GM12801 (cell line): ENCODE data around the gene MED10.

Experiments used
- TF ChIP-seq, protein P1 (sequence below): IDR thresholded peaks from one replicate; pipeline ENCODE4 v1.5.1; 2011; ENCODE audit warnings: control low read depth; ENCODE audit not compliant: insufficient read length; ENCODE audit errors: extremely low read depth

The MED10 gene

DNA sequence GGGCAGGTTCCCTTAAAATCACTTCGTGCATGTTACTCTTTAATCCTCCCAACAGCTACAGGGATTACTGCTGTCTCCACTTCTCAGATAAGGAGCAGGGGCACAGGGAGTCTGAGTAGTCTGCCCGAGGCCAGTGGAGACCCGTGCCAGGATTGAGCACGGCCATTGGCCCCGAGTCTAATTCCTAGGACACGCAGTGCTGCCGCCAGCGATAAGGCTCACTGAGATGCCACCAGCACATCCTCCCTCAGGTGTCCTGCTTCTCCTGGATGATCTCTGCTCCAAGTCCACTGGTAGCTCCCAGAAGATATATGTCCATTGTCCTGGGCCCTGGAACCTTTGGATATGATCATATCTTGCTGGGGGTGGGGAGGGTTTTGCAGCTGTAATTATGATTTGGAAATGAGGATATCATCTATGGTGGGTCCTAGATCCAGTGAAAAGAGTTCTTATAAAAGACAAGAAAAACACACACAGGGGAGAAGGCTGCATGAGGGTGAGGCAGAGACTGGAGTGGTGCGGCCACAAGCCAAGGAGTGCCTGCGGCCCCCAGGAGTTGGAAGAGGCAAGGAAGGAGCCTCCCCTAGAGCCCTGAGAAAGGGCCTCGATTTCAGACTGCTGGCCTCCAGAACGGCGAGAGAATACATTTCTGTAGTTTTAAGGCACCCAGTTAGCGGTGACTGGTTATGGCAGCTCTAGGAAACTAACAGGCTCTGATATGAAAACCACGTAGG is 19.4 kb upstream of the MED10 start:
- TF ChIP-seq, protein P1, sequence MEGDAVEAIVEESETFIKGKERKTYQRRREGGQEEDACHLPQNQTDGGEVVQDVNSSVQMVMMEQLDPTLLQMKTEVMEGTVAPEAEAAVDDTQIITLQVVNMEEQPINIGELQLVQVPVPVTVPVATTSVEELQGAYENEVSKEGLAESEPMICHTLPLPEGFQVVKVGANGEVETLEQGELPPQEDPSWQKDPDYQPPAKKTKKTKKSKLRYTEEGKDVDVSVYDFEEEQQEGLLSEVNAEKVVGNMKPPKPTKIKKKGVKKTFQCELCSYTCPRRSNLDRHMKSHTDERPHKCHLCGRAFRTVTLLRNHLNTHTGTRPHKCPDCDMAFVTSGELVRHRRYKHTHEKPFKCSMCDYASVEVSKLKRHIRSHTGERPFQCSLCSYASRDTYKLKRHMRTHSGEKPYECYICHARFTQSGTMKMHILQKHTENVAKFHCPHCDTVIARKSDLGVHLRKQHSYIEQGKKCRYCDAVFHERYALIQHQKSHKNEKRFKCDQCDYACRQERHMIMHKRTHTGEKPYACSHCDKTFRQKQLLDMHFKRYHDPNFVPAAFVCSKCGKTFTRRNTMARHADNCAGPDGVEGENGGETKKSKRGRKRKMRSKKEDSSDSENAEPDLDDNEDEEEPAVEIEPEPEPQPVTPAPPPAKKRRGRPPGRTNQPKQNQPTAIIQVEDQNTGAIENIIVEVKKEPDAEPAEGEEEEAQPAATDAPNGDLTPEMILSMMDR = no peak

DNA sequence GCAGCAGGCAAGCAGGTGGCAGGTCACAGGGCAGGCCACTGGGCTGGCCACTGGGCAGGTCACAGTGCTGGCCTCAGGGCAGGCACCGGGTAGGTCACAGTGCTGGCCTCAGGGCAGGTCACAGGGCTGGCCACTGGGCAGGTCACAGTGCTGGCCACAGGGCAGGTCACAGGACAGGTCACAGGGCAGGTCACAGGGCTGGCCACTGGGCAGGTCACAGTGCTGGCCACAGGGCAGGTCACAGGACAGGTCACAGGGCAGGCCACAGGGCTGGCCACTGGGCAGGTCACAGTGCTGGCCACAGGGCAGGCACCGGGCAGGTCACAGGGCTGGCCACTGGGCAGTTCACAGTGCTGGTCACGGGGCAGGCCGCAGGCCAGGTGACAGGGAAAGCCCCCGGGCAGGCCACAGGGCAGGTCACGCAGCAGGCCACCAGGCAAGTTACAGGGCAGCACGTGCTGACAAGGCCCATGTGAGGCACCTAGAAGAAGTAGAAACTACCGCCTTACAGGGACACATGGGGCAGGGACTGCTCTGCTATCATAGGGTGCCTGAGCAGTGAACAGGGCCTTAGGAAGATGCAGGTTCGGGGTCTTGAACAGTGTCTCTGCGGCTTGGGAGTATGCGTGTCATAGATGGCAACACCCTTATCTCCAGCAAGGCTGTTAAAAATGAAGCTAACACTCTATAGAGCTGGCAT is 18.6 kb upstream of the MED10 start:
- TF ChIP-seq, protein P1 = no peak

DNA sequence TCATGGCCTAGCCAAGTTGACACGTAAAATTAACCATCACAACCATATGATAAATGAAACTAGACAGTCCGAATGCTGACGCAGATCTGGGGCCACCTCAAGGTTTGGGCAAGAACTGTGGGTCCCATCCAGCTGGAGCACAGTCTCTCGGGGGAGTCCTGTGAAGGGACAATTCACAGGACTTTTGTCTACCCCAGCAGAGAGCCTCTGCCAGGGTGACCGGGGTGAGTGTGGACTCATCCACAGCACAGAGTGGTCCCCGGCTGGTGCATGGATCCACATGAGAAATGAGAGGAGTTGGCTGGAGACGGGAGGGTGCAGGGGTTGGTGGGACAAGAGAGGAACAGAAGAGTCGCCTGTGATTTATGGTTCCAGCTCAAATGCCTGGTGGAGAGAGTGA is 17.7 kb upstream of the MED10 start:
- TF ChIP-seq, protein P1 = no peak

DNA sequence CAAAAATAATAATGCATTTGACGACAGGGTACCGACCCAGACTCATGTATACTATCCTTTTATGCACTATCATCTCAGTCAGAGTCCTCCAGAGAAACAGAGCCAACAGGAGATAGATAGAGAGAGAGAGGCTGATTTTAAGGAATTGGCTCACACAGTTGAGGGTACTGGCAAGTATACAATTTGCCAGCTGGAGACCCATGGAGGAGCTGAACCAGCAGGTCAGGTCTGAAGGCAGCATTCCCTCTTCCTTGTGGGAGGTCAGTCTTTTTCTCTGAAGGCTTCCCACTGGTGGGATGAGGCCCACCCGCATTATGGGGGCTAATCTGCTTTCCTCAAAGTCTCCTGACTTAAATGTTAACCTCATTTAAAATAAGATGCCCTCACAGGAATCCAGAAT is 17.3 kb upstream of the MED10 start:
- TF ChIP-seq, protein P1 = no peak

DNA sequence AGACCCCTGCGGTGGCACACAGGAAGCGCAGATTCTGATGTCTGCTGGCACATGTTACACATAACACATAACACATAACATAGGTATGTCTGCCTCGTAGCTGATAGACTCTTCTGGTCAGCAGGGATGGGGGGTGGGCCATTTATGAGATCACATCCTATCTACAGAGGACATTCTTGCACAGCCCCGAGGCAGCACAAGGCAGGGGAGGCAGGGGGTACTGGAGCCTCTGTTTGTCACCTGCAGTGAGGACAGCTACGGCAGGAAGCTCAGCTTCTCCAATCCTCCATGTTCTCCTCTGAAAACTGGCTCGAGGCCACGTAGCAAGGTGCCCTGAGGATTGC is 16.7 kb upstream of the MED10 start:
- TF ChIP-seq, protein P1 = no peak

DNA sequence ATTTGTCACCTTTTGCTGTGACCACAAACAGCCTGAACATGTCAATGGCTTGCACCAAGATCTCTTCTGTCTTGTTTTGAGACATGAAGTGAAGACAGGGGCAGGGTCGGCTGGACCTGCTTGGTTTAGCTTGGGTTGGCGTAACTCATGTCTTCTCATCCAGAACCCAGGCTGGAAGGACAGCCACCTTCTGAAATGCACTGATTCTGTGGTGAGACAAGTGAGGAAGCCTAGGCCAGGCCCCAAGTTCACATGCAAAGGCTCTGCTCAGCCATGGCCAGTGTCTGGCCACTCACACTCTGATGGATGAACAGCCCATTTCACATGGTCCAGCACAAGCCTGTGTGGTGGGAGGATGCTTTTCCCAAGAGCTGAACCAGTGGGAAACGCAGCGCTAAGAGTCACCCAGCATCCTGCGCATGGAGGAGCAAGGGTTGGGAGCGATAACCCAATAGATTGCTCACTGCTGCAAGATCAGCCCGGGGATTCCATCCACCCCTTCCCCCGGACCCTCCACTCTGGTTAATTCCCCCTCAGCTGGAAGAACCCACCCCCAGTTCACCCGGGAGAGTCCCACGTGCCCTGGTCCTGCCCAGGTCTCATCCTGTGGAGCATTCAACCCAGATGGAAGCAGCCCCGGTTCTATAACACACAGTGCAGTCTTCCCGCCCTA is 16.2 kb upstream of the MED10 start:
- TF ChIP-seq, protein P1 = no peak

DNA sequence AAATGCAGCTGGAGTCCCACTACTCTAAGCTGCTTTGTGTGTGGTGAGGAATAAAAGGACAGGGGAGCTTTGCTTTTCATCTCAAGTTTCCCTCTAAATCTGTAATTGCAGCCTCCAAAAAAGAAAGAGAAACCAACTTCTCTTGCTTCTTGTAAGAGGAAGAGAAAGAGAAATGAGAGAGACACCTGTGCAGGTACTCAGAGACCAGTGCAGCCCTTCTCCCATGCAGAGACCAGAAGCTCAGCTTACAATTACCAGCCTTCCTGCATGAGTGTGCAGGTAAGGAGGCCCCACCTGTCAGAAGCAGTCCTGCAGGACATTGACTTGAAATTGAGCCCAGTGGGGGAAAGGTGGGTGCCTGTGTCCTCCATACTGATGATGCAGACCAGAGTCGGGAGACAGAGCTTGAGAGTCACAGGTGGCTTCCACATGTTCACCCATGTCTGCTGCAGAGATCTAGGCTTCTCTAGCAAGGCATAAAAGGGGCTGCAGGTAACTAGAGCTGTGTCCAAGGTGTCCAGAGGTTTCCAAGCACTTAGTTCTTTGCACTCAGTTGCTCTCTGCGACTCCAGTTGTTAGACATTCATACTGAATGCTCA is 15.3 kb upstream of the MED10 start:
- TF ChIP-seq, protein P1 = no peak
